DMS79 treated with DMSO at 0.1 percent for 48 hours (cell line): ENCODE data around the gene ATRNL1.
"Not testable (repeated sequence)": the region's sequence is repeated elsewhere in the genome, so short reads cannot be mapped to it uniquely, and the experiment has no call there.

Experiments
- DNase-seq: peaks from one replicate; lab custom pipeline; 2025; lab: John Stamatoyannopoulos, UW

ATRNL1 gene

GRCh38 chr10:115219203-115219602 is 126.0 kb downstream of the ATRNL1 start:
- no peak for DNase-seq

DNA sequence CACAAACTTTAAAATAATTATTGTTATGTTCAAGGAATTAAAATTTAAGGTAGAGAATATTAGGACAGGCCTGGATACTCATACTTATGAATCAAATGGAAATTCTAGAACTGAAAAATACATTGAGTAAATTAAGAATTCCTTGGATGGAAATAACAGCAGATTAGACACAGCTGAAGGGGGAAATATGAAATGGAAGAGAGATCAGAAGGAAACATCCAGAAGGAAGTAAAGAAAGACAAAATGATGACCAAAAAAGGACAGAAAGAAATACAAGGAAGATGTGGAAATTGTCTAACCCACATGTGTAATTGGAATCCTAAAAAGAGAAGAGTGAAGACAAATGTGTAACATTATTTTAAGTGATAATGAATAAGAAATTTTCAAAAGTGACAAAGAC is 128.9 kb downstream of the ATRNL1 start:
- DNase-seq, result no peak

DNA sequence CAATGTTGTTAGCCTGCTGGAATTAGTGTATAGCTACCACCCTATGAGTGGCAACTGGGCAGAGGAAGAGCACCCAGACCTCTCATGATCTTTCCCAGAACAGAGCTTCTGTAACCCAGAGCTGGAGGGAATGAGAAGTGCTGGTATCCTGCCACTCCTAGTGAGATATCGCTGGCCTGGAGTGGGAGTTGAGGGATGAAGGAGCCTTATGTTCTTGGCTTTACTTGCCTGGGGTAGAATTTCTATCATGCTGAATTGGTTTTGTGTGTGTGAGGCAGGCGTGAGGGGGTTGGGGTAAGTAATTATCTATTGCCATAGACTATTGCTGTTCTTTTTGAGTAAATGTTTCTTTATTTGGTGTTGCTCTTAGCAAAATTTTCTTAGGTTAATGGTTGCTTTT is 146.6 kb downstream of the ATRNL1 start:
- DNase-seq, result no peak

DNA sequence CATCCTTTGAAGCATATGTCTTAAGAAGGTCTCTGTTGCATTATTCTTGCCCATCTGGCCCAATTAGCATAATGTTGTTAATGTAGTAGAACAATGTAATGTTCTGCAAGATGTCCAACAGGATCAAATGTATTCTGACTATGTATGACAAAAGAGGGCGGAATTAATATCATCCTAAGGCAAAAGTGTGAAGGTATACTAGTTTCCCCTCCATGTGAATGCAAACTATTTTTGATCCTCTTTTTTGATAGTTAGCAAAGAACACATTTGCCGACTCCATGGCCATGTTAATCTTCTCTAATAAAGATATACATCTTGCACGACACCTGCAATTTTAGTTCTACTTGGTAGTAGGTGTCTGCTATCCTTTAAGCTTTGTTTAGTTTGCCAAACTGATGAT is 157.6 kb downstream of the ATRNL1 start:
- DNase-seq, result no peak

- DNase-seq, result not testable (repeated sequence)
These were observed 160.6 kb downstream of the ATRNL1 start for GRCh38 chr10:115253765-115254164.

GRCh38 chr10:115272482-115272881 is 179.3 kb downstream of the ATRNL1 start:
- DNase-seq, result no peak

- DNase-seq, result no peak
These were observed 185.1 kb downstream of the ATRNL1 start for GRCh38 chr10:115278294-115278693.

DNA sequence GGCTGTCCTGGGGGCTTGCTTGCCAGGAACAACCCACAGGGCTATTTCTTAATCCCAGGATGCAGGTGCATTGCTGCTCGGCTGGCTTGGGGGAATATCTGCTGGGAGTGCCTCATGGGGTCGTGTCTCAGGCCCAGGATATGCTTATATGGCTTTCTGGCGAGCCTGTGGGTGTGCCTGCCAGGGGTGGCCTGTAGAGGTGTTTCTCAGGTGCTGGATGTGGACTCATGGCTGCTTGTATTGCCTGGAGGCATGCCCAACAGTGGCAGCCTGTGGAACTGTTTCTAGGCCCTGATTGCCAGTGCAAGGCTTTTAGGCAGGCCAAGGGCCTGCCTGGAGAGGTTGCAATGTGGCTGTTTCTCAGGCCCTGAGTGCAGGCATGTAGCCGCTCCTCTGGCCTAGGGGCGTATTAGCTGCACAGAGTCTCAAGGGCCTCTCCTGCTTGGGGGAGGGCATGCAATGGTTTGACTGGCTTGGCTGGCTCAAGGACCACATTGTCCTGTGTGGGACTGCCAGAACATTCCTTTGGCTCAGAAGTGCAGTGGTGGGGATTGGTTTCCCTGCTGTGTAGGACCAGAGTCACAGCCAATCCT is 202.1 kb downstream of the ATRNL1 start:
- no peak for DNase-seq

DNA sequence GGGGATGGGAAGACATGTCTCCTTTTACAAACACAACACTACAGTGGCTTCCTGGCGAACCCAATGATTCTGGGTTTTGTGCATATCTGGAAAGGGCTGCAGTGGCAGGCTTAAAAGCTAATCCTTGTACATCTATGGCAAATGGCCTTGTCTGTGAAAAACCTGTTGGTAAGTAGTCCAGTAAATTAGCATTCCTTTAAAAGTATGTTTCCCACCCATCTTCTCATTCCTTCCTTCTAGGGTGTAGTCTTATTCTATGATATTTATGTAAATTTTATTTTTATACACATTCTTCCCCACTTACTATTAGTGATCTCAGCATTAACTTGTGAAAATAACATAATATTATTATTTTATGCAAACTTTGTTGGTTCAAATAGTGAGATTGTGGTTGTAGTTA is 206.9 kb downstream of the ATRNL1 start:
- no peak for DNase-seq

DNA sequence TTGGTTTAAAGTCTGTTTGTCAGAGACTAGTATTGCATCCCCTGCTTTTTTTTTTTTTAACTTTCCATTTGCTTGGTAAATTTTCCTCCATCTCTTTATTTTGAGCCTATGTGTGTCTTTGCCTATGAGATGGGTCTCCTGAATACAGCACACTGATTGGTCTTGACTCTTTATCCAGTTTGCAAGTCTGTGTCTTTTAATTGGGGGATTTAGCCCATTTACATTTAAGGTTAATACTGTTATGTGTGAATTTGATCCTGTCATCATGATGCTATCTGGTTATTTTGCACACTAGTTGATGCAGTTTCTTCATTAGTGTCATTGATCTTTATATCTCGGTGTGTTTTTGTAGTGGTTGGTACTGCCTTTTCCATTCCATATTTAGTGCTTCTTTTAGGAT is 226.5 kb downstream of the ATRNL1 start:
- DNase-seq, result not testable (repeated sequence)

DNA sequence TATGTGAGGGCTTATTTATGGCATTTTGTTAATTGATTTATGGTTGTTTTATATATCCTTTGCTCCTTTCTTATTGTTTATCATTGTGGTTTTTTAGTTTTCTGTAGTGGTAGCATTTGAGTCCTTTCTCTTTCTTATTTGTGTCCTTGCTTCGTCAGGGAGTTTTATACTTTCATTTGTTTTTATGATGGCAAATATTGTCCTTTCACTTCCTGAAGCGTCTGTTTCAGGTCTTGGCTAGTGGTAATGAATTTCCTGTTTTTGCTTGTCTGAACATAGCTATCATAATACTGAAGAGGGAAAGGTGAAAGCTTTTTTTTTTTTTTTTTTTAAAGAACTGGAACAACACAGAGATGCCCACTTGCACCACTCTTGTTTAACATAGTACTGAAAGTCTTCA is 228.2 kb downstream of the ATRNL1 start:
- no peak for DNase-seq

GRCh38 chr10:115328331-115328730 is 235.2 kb downstream of the ATRNL1 start:
- DNase-seq, result no peak

- DNase-seq, result no peak
These were observed 242.2 kb downstream of the ATRNL1 start for GRCh38 chr10:115335366-115335765.

GRCh38 chr10:115355162-115355760 is 262.1 kb downstream of the ATRNL1 start:
- peak; percentile 1 for DNase-seq

- DNase-seq, result not testable (repeated sequence)
These were observed 274.8 kb downstream of the ATRNL1 start for GRCh38 chr10:115367920-115368319.

- no peak for DNase-seq
These were observed 285.9 kb downstream of the ATRNL1 start for GRCh38 chr10:115379064-115379463.

GRCh38 chr10:115384665-115385064 is 291.5 kb downstream of the ATRNL1 start:
- no peak for DNase-seq

DNA sequence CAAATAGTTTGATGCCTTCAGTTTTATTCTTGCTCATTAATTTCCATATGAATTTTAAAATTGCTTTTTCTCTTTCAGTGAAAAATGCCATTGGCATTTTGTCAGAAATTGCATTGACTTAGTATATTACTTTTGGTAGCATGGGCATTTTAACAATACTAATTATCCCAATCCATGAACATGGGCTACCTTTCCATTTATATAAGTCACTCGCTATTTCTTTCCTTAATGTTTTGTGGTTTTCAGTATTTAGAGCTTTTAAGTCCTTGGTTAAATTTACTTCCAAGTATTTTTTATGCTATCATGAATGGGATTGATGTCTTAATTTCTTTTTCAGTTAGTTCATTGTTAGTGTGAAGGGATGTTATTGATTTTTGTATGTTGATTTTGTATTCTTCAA is 297.4 kb downstream of the ATRNL1 start:
- DNase-seq, result no peak

- DNase-seq, result no peak
These were observed 304.9 kb downstream of the ATRNL1 start for GRCh38 chr10:115398026-115398425.

DNA sequence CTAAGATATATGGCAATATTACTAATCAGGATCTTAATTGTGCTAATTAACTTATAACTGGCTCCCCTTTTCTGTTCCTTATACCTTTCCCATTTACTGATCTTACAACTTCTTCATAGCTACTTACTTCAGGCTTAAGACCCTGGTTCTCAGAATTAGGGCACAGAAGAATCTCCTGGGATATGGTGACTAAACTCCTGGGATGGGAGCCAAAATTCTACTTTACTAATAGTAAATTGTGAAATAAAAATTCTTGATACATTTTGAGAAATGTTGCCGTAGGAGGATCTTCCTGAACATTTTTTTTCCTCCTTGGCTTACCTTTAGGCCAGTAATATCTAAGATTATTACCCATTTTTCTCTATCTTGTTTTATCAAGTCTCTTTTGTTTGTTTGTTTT is 309.5 kb downstream of the ATRNL1 start:
- no peak for DNase-seq

DNA sequence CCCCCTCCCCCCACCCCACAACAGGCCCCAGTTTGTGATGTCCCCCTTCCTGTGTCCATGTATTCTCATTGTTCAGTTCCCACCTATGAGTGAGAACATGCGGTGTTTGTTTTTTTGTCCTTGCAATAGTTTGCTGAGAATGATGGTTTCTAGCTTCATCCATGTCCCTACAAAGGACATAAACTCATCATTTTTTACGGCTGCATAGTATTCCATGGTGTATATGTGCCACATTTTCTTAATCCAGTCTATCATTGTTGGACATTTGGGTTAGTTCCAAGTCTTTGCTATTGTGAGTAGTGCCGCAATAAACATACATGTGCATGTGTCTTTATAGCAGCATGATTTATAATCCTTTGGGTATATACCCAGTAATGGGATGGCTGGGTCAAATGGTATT is 312.7 kb downstream of the ATRNL1 start:
- not testable (repeated sequence) for DNase-seq

GRCh38 chr10:115409347-115409746 is 316.2 kb downstream of the ATRNL1 start:
- no peak for DNase-seq

- DNase-seq, result no peak
These were observed 324.6 kb downstream of the ATRNL1 start for GRCh38 chr10:115417585-115418265.

DNA sequence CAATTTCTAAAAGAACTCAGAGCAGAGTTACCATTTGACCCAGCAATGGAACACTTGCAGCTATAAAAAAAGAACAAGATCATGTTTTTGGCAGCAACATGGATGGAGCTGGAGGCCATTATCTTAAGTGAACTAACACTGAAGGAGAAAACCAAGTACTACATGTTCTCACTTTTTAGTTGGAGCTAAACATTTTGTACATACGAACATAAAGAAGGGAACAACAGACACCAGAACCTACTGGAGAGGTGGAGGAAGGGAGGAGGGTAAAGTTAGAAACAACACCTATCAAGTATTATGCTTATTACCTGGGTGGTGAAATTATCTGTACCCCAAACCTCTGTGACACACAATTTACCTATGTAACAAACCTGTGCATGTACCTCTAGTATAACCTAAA is 329.5 kb downstream of the ATRNL1 start:
- no peak for DNase-seq
